Measurements from ENCODE around the gene OPHN1.

OPHN1 gene

DNA sequence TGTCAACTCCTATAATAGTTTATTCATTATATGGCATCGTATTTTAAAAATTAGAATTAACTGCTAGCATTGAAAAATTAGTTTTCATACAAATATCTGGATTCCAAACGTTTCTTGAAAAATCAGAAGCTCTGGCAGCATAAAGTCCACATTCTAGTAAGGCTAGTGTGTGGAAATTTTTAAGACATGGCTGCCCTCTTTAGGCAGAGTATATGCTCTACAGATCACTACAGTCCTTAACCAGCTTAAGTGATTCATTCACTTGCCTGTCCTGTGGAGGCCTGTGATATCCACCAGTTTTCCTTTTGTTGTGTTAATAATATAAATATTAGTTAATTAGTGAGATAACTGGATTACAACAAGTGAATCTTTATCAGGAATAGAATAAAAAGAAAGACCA, 287.2 kb downstream of the OPHN1 start:
- no peaks in the 10 kb centered on the region for H3K36me3 ChIP-seq (ENCODE audit: insufficient read depth, low read length)
- no peaks in the 10 kb centered on the region for H3K4me1 ChIP-seq (ENCODE audit: control insufficient read depth, insufficient read depth, low read length)
- H3K4me3 ChIP-seq (ENCODE audit: low read length) = no peak overlapping the region
- no peaks in the 10 kb centered on the region for H3K27me3 ChIP-seq (ENCODE audit: control insufficient read depth, insufficient read depth, low read length)
- H3K9me3 ChIP-seq (replicated peaks; ENCODE audit: low read length) = no peaks in the 10 kb centered on the region
- no peak overlapping the region for H3K9ac ChIP-seq (ENCODE audit: low read depth, low read length)
- no peak overlapping the region for H3K4me2 ChIP-seq (ENCODE audit: low read length)

DNA sequence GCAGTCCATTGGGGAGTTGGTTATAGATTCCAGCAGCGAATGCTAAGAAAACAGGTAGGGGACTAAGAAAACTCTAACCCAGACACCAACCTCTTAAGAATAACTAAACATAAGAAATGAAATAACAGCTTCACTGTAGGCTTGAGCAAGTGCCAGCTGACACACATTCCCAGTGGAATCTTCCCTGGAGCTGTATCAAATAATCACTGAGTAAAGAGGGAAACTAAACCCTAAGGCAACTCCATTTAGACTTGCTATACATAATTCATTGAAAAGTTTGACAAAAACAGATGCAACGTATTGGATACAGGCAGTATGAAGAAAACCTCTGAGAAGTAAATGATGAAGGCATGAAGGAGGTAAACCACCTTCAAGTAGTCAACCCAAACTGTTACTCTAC, 293.5 kb downstream of the OPHN1 start:
- no peaks in the 10 kb centered on the region for H3K4me1 ChIP-seq (ENCODE audit: control insufficient read depth, insufficient read depth, low read length)

DNA sequence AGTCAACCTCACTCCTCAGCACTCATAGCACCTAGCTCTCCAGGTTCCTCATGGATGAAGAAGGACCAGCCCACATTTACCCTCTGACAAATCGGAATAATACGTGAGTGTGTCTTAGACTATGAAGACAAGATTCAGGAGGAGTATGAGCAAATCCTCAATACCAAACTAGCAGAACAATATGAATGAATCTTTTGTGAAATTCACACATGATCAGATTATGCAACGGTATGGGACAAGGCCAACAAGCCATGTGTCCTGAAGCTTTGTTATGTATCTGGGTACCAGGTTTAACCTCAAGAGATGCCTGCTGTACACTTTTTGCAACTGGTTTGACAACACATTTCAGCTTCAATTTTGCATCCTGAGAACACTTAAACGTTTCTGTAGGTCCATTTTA, 300.1 kb downstream of the OPHN1 start:
- Histone ChIP-seq H3K4me1 (ENCODE audit: control insufficient read depth, insufficient read depth, low read length) (no peaks in the 10 kb centered on the region), H3K9me3 (replicated peaks; ENCODE audit: low read length) (no peaks in the 10 kb centered on the region), H3K36me3 (ENCODE audit: insufficient read depth, low read length) (no peaks in the 10 kb centered on the region), H3K9ac (ENCODE audit: low read depth, low read length) (no peak overlapping the region), H3K4me2 (ENCODE audit: low read length) (no peak overlapping the region), H3K27me3 (ENCODE audit: control insufficient read depth, insufficient read depth, low read length) (no peaks in the 10 kb centered on the region), H3K4me3 (ENCODE audit: low read length) (no peak overlapping the region)

More for the DNA sequence above, 293.5 kb downstream of the OPHN1 start:
- Histone ChIP-seq H3K36me3 (ENCODE audit: insufficient read depth, low read length) (no peaks in the 10 kb centered on the region), H3K9ac (ENCODE audit: low read depth, low read length) (no peak overlapping the region), H3K9me3 (replicated peaks; ENCODE audit: low read length) (no peaks in the 10 kb centered on the region), H3K4me3 (ENCODE audit: low read length) (no peak overlapping the region), H3K4me2 (ENCODE audit: low read length) (no peak overlapping the region), H3K27me3 (ENCODE audit: control insufficient read depth, insufficient read depth, low read length) (no peaks in the 10 kb centered on the region)

DNA sequence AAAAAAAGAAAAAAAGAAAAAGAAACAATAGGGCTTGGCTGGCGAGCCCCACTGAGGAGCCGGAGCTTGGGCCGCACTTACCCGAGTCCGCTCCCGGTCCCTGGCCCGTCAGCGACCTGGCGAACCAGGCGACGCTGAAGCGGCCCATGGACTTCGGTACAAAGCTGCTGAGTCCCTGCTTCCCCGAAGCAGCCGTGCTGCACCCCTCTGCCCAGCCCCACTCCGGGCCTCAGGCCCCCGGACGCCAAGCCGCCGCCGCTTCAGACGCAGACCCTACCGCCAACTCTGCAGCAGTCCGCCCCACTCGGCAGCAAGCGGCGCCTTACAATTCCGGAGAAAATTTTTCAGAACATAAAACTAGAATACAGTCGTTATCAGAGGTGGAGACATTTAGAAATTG, 300.5 kb downstream of the OPHN1 start:
- Histone ChIP-seq H3K36me3 (ENCODE audit: insufficient read depth, low read length) (no peaks in the 10 kb centered on the region), H3K4me3 (ENCODE audit: low read length) (no peak overlapping the region), H3K4me1 (ENCODE audit: control insufficient read depth, insufficient read depth, low read length) (no peaks in the 10 kb centered on the region), H3K9ac (ENCODE audit: low read depth, low read length) (no peak overlapping the region), H3K4me2 (ENCODE audit: low read length) (no peak overlapping the region), H3K9me3 (replicated peaks; ENCODE audit: low read length) (no peaks in the 10 kb centered on the region), H3K27me3 (ENCODE audit: control insufficient read depth, insufficient read depth, low read length) (no peaks in the 10 kb centered on the region)

DNA sequence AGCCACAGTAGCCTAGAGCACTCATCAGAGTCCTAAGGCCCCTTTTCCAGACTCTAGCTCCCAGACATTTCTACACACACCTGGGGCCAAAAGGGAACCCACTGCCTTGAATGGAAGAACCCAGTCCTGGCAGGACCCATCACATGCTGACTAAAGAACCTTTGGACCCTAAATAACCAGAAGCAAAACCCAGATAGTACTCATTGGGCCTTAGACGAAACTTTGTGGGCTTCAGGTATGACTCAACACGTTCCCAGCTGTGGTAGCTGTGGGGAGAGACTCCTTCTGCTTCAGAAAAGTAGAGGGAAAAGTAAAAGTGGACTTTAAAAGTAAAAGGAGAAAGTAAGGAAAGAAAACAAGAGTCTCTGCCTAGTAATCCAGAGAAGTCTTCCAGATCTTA, 311.5 kb downstream of the OPHN1 start:
- Histone ChIP-seq H3K4me2 (ENCODE audit: low read length) (no peak overlapping the region), H3K27me3 (ENCODE audit: control insufficient read depth, insufficient read depth, low read length) (no peaks in the 10 kb centered on the region), H3K9ac (ENCODE audit: low read depth, low read length) (no peak overlapping the region), H3K9me3 (replicated peaks; ENCODE audit: low read length) (no peaks in the 10 kb centered on the region), H3K4me3 (ENCODE audit: low read length) (no peak overlapping the region), H3K4me1 (ENCODE audit: control insufficient read depth, insufficient read depth, low read length) (no peaks in the 10 kb centered on the region), H3K36me3 (ENCODE audit: insufficient read depth, low read length) (no peaks in the 10 kb centered on the region)

DNA sequence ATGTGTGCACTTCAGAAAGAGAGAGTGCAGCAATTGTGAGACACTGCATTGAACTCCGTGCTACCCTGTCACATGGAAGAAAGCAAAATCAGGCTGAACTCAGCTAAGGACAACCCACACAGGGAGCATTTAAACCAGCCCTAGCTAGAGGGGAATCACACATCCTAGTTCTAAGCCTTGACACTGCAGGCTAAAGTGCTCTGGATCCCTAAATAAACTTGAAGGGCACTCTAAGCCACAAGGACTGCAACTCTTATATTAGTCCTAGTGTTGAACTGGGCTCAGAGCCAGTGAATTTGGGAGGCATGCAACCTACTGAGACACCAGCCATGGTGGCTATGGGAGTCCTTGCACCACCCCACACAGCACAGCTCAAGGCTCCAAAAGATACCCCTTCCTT, 311.9 kb downstream of the OPHN1 start:
- no peak overlapping the region for H3K4me2 ChIP-seq (ENCODE audit: low read length)
- H3K27me3 ChIP-seq (ENCODE audit: control insufficient read depth, insufficient read depth, low read length) = no peaks in the 10 kb centered on the region
- no peaks in the 10 kb centered on the region for H3K9me3 ChIP-seq (replicated peaks; ENCODE audit: low read length)

DNA sequence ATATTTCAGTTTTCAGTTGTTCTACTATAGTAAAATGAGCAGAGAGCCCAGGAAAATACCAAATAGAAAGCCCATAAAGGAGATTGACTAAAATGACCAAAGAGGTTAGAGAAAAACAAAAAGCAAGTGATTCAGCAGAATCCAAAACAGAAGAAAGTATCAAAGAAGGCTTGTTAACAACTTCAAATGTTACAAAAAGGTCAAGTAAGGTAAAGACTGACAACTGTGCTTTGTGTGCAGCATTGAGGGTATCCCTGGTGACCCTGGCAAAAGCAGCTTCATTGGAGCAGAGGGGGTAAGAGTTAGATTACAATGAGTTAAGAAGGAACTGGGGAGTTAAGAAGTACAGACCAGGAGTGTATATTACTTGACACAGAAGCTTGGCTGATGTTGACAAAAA, 317.9 kb downstream of the OPHN1 start:
- no peaks in the 10 kb centered on the region for H3K36me3 ChIP-seq (ENCODE audit: insufficient read depth, low read length)
- no peak overlapping the region for H3K9ac ChIP-seq (ENCODE audit: low read depth, low read length)
- no peaks in the 10 kb centered on the region for H3K27me3 ChIP-seq (ENCODE audit: control insufficient read depth, insufficient read depth, low read length)
- no peak overlapping the region for H3K4me3 ChIP-seq (ENCODE audit: low read length)
- H3K9me3 ChIP-seq (replicated peaks; ENCODE audit: low read length) = no peaks in the 10 kb centered on the region
- no peak overlapping the region for H3K4me2 ChIP-seq (ENCODE audit: low read length)
- H3K4me1 ChIP-seq (ENCODE audit: control insufficient read depth, insufficient read depth, low read length) = peaks cover 6% of the 10 kb centered on the region

More for the DNA sequence above, 311.9 kb downstream of the OPHN1 start:
- Histone ChIP-seq H3K36me3 (ENCODE audit: insufficient read depth, low read length) (no peaks in the 10 kb centered on the region), H3K4me1 (ENCODE audit: control insufficient read depth, insufficient read depth, low read length) (no peaks in the 10 kb centered on the region), H3K9ac (ENCODE audit: low read depth, low read length) (no peak overlapping the region), H3K4me3 (ENCODE audit: low read length) (no peak overlapping the region)

DNA sequence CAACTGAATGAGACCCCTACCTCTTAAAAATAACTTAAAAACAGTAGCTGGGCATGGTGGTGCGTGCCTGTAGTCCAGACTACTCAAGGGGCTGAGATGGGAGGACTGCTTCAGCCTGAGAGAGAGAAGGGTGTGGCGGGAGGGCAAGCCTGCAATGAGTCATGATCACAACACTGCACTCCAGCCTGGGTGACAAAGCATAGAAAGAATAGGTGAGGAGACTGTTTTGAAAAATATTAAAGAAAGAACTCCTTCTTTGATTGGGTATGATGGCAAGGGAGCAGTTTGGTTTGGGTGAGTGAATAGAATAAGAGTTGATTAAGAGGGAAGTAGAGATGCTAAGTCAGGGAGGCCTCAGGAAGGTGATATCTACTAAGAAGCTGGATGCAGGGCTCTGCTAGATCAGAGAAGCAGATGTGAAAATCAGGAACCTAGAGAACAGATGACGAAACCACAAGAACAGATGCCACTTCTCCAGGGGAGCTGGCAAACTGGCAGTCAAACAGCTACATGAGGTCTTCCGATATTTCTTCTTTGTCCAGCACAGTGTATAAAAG, 318.6 kb downstream of the OPHN1 start:
- no peaks in the 10 kb centered on the region for H3K9me3 ChIP-seq (replicated peaks; ENCODE audit: low read length)
- peaks cover 6% of the 10 kb centered on the region for H3K4me1 ChIP-seq (ENCODE audit: control insufficient read depth, insufficient read depth, low read length)
- H3K27me3 ChIP-seq (ENCODE audit: control insufficient read depth, insufficient read depth, low read length) = no peaks in the 10 kb centered on the region
- H3K36me3 ChIP-seq (ENCODE audit: insufficient read depth, low read length) = no peaks in the 10 kb centered on the region
- no peak overlapping the region for H3K9ac ChIP-seq (ENCODE audit: low read depth, low read length)
- no peak overlapping the region for H3K4me2 ChIP-seq (ENCODE audit: low read length)
- no peak overlapping the region for H3K4me3 ChIP-seq (ENCODE audit: low read length)

DNA sequence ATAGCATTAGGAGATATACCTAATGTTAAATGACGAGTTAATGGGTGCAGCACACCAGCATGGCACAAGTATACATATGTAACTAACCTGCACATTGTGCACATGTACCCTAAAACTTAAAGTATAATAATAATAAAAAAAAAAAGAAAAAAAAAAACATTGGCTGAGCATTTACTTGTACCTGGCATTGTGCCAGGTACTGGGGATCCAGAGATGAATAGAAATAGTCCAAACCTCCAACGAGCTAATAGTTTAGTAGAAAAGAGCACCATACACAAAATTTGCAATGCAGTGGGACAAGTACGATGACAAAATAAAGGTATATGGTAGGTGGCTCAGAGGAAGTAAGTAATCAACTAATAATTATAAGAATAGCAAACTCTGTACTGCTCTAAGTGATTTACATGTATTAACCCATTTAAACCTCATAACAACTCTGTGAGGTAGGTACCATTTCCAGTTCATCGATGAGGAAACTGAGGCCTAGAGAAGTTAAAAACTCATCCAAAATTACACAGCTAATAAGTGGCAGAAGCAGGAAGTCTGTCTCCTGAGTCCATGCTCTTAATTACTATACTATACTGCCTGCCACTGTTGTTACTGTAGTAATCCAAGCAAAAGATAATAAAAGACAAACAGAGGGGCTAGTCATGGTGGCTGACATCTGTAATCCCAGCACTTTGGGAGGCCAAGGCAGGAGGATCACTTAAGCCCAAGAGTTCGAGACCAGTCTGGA, 319.3 kb downstream of the OPHN1 start:
- Histone ChIP-seq H3K4me2 (ENCODE audit: low read length) (no peak overlapping the region), H3K9ac (ENCODE audit: low read depth, low read length) (no peak overlapping the region), H3K4me1 (ENCODE audit: control insufficient read depth, insufficient read depth, low read length) (peaks cover 6% of the 10 kb centered on the region), H3K27me3 (ENCODE audit: control insufficient read depth, insufficient read depth, low read length) (no peaks in the 10 kb centered on the region), H3K36me3 (ENCODE audit: insufficient read depth, low read length) (no peaks in the 10 kb centered on the region), H3K4me3 (ENCODE audit: low read length) (no peak overlapping the region), H3K9me3 (replicated peaks; ENCODE audit: low read length) (no peaks in the 10 kb centered on the region)

DNA sequence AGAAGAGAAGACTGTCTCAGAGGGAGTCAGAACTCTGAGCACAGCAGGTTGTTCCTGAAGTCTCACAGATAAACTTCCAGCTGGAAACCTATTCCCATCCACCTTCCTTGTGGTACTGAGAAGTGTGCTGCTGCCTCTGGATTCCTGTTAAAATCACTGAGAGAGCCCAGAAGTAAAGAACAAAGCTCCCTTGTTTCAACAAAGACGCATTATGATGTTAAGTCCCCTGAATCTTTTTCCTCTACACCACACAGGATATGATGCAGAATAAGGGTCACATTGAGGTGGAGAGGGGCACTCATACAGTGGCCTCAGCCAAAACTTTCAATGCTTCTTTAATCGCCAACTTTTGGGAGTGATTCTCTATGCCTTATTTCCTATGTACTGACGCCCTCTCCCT, 321.0 kb downstream of the OPHN1 start:
- Histone ChIP-seq H3K4me2 (ENCODE audit: low read length) (no peak overlapping the region), H3K9me3 (replicated peaks; ENCODE audit: low read length) (no peaks in the 10 kb centered on the region), H3K4me1 (ENCODE audit: control insufficient read depth, insufficient read depth, low read length) (peaks cover 6% of the 10 kb centered on the region), H3K27me3 (ENCODE audit: control insufficient read depth, insufficient read depth, low read length) (no peaks in the 10 kb centered on the region), H3K4me3 (ENCODE audit: low read length) (no peak overlapping the region), H3K36me3 (ENCODE audit: insufficient read depth, low read length) (no peaks in the 10 kb centered on the region), H3K9ac (ENCODE audit: low read depth, low read length) (no peak overlapping the region)

DNA sequence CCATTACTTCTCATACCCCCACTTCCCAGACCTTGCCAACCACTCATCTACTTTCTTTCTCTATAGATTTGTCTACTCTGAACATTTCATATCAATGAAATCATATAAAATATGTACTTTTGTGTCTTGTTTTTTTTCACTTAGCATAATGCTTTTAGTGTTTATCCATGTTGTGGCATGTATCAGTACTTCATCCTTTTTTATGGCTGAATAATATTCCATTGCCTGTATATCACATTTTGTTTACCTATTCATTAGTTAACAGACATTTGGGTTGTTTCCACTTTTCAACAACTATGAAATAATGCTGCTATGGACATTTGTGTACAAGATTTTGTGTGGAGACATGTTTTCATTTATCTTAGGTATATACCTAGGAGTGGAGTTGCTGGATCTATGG, 324.1 kb downstream of the OPHN1 start:
- Histone ChIP-seq H3K4me3 (ENCODE audit: low read length) (no peak overlapping the region), H3K9me3 (replicated peaks; ENCODE audit: low read length) (no peaks in the 10 kb centered on the region), H3K4me2 (ENCODE audit: low read length) (no peak overlapping the region), H3K27me3 (ENCODE audit: control insufficient read depth, insufficient read depth, low read length) (no peaks in the 10 kb centered on the region), H3K9ac (ENCODE audit: low read depth, low read length) (no peak overlapping the region), H3K36me3 (ENCODE audit: insufficient read depth, low read length) (no peaks in the 10 kb centered on the region), H3K4me1 (ENCODE audit: control insufficient read depth, insufficient read depth, low read length) (no peaks in the 10 kb centered on the region)

DNA sequence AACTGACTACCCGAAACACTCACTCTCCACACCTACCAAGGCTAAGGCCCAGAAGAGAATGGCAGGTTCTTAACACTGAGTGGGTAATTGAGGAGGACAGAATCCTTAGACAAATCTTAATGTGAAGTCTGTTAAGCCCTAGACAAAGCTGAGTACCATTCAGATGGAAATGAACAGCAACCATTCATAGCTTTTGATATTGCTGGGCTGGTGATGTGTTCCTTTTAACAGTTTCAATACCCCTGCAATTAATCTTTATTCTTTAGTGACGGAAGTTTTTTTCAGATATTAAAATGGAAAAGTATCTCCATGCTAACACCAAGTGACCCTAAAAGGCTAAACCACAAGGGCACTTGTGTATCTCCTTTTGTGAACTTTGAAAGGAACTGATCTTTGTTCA, 334.9 kb downstream of the OPHN1 start:
- no peaks in the 10 kb centered on the region for H3K9me3 ChIP-seq (replicated peaks; ENCODE audit: low read length)
- no peaks in the 10 kb centered on the region for H3K27me3 ChIP-seq (ENCODE audit: control insufficient read depth, insufficient read depth, low read length)
- H3K4me1 ChIP-seq (ENCODE audit: control insufficient read depth, insufficient read depth, low read length) = no peaks in the 10 kb centered on the region
- no peaks in the 10 kb centered on the region for H3K36me3 ChIP-seq (ENCODE audit: insufficient read depth, low read length)
- H3K4me3 ChIP-seq (ENCODE audit: low read length) = no peak overlapping the region
- H3K4me2 ChIP-seq (ENCODE audit: low read length) = no peak overlapping the region
- no peak overlapping the region for H3K9ac ChIP-seq (ENCODE audit: low read depth, low read length)
